VCaP (cell line): ENCODE measurements around the gene ACTN4.

Source experiments
- H3K27ac ChIP-seq: fragments of 450-650 bp; 2 replicates; pipeline ENCODE4 v1.5.1; 2017
- CTCF ChIP-seq: fragments of 450-650 bp; conservative IDR thresholded peaks from 2 replicates; pipeline ENCODE4 v1.5.1; 2017; ENCODE audit warnings: mild to moderate bottlenecking, moderate library complexity

ACTN4 gene

GRCh38 chr19:38665219-38665931 is 17.9 kb downstream of the ACTN4 start:
- no peak for TF ChIP-seq CTCF
- peak overlapping the region; percentile 4; the same call in 1 of the 2 replicates for H3K27ac ChIP-seq

- H3K27ac ChIP-seq = peak overlapping the region; percentile 4; the same call in 1 of the 2 replicates
- no peak for TF ChIP-seq CTCF
Observed at GRCh38 chr19:38665950-38666662, 18.7 kb downstream of the ACTN4 start.

- peak overlapping the region; percentile 4; the same call in 1 of the 2 replicates for H3K27ac ChIP-seq
- TF ChIP-seq CTCF = no peak
Observed at GRCh38 chr19:38666663-38667511, 19.4 kb downstream of the ACTN4 start.

- no peak overlapping the region for H3K27ac ChIP-seq
- no peak for TF ChIP-seq CTCF
Observed at GRCh38 chr19:38667661-38668171, 20.3 kb downstream of the ACTN4 start.

- no peak for TF ChIP-seq CTCF
- H3K27ac ChIP-seq = no peak overlapping the region
Observed at GRCh38 chr19:38669552-38669951, 22.1 kb downstream of the ACTN4 start.

- no peak for TF ChIP-seq CTCF
- no peak overlapping the region; the same call in 1 of the 2 replicates for H3K27ac ChIP-seq
Observed at GRCh38 chr19:38670921-38671398, 23.5 kb downstream of the ACTN4 start.
